ENCODE results near the gene FAM222B.

DNA sequence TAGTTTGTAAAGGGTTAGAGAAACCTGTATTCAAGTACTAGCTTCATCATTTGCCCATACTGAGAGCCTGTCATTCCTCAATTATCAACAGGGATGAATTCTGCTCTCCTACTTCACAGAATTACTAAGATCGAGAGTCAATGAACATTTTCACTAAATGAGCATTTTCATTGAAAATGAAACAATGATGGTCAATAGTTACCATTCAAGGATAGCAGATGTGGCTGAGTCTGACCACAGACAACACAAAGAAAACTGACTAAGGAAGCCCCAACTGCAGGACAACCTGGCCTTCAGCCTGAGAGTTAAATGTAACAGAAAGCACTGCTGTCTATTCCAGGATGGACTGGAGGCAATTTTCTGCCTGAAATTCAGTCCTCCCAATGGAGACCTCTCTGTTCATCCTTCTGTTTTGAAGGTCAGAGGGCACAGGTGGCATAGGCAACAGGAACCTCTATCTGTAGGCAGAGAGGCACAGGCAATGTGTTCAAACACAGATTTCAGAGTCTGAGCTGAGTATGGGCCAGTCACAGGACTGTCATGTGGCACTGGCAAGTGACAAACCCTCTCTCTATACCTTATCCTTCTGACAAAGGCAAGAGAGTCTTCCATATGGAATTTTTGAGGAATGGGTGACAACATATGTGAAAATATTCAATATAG is 79.3 kb downstream of the FAM222B start:
- TF ChIP-seq MYC (IDR thresholded peaks at IDR 0.05; ENCODE audit: low read depth, low read length) (no peak), MYC (CRISPR knock-in tag; IDR thresholded peaks at IDR 0.05; ENCODE audit: borderline replicate concordance, low read depth) (no peak), RFX1 (IDR thresholded peaks at IDR 0.05) (no peak), POLR2AphosphoS5 (IDR thresholded peaks at IDR 0.05; ENCODE audit: control insufficient read depth, insufficient read depth, low read depth, low read length) (no peak), SRSF1 (IDR thresholded peaks at IDR 0.05; ENCODE audit: low read depth, low read length) (no peak), YY1 (IDR thresholded peaks at IDR 0.05; ENCODE audit: borderline replicate concordance in 1 of 3, control insufficient read depth in 1 of 3, extremely low read depth in 1 of 3, insufficient read depth in 3 of 3, insufficient read length in 1 of 3, insufficient replicate concordance in 2 of 3, low read depth in 1 of 3, low read length in 2 of 3) (no peak), ERF (CRISPR knock-in tag; IDR thresholded peaks at IDR 0.05) (no peak), EZH2 (IDR thresholded peaks at IDR 0.05; ENCODE audit: borderline replicate concordance, low read depth, low read length) (no peak), ZNF444 (CRISPR knock-in tag; IDR thresholded peaks at IDR 0.05) (no peak), MAFK (IDR thresholded peaks at IDR 0.05; ENCODE audit: low read length) (no peak), ZBTB7A (IDR thresholded peaks at IDR 0.05; ENCODE audit: borderline replicate concordance, control insufficient read depth, low read depth, low read length) (no peak), SMARCE1 (IDR thresholded peaks at IDR 0.05) (no peak)
- TF ChIP-seq, protein P1, sequence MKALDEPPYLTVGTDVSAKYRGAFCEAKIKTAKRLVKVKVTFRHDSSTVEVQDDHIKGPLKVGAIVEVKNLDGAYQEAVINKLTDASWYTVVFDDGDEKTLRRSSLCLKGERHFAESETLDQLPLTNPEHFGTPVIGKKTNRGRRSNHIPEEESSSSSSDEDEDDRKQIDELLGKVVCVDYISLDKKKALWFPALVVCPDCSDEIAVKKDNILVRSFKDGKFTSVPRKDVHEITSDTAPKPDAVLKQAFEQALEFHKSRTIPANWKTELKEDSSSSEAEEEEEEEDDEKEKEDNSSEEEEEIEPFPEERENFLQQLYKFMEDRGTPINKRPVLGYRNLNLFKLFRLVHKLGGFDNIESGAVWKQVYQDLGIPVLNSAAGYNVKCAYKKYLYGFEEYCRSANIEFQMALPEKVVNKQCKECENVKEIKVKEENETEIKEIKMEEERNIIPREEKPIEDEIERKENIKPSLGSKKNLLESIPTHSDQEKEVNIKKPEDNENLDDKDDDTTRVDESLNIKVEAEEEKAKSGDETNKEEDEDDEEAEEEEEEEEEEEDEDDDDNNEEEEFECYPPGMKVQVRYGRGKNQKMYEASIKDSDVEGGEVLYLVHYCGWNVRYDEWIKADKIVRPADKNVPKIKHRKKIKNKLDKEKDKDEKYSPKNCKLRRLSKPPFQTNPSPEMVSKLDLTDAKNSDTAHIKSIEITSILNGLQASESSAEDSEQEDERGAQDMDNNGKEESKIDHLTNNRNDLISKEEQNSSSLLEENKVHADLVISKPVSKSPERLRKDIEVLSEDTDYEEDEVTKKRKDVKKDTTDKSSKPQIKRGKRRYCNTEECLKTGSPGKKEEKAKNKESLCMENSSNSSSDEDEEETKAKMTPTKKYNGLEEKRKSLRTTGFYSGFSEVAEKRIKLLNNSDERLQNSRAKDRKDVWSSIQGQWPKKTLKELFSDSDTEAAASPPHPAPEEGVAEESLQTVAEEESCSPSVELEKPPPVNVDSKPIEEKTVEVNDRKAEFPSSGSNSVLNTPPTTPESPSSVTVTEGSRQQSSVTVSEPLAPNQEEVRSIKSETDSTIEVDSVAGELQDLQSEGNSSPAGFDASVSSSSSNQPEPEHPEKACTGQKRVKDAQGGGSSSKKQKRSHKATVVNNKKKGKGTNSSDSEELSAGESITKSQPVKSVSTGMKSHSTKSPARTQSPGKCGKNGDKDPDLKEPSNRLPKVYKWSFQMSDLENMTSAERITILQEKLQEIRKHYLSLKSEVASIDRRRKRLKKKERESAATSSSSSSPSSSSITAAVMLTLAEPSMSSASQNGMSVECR (CRISPR knock-in tag; IDR thresholded peaks at IDR 0.05), result no peak

Data from K562 (cell line).